Measurements from ENCODE around the gene RBMS3.

DNA sequence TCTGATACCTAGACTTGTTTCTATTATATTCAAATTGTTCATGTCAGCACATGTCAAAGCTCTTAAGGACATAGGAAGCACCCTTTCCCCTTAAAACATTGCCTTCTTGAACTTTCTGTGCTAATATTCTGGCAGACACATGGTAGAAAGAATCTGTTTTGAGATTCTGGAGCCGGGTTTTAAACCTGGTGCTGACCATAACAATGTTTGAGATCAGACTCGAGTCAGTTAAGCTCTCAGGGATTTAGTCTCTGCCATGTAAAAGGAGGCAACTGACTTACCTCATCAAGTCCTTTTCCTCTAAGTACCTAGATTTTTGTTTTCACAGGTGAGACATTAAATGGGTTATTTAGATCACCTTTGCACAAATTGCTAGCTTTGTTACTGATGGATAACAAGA, 38.9 kb downstream of the RBMS3 start:
- TF ChIP-seq, protein P1, sequence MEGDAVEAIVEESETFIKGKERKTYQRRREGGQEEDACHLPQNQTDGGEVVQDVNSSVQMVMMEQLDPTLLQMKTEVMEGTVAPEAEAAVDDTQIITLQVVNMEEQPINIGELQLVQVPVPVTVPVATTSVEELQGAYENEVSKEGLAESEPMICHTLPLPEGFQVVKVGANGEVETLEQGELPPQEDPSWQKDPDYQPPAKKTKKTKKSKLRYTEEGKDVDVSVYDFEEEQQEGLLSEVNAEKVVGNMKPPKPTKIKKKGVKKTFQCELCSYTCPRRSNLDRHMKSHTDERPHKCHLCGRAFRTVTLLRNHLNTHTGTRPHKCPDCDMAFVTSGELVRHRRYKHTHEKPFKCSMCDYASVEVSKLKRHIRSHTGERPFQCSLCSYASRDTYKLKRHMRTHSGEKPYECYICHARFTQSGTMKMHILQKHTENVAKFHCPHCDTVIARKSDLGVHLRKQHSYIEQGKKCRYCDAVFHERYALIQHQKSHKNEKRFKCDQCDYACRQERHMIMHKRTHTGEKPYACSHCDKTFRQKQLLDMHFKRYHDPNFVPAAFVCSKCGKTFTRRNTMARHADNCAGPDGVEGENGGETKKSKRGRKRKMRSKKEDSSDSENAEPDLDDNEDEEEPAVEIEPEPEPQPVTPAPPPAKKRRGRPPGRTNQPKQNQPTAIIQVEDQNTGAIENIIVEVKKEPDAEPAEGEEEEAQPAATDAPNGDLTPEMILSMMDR (IDR thresholded peaks at IDR 0.05) = no peak
- TF ChIP-seq POLR2A (IDR thresholded peaks at IDR 0.05) = no peak

All from vagina (tissue), 2 donors.